H1 (cell line): ENCODE data around the gene FZD4. TPM values are rescaled to one million over a fixed set of nuclear protein-coding genes. Genes with fewer than 3 reads are reported as not detected.

Experiments
- ATF2 ChIP-seq: IDR thresholded peaks from 2 replicates; pipeline ENCODE4 v1.6.1; 2012; ENCODE audit warnings: low read length, inconsistent platforms
- CHD7 ChIP-seq: fragments of 300-600 bp; sonication (generic); IDR thresholded peaks from 2 replicates; pipeline ENCODE4 v1.7.1; 2012; ENCODE audit warnings: low read length, moderate library complexity, mild to moderate bottlenecking, inconsistent platforms; ENCODE audit not compliant: insufficient replicate concordance
- TBP ChIP-seq: IDR thresholded peaks from 2 replicates; pipeline ENCODE4 v1.6.1; 2011; ENCODE audit warnings: low read depth, low read length, improper control_type of control experiment
- polyA plus RNA-seq, 7 experiments: library from polyadenylated mRNA; depleted of rRNA in 3 of 7; stranded (reverse) in 5 of 7; unstranded in 2 of 7; fragments of >200 nt in 5 of 7; fragments of 200-250 nt in 2 of 7; gene quantifications; 1 replicate in 5 of 7; 2 replicates in 1 of 7; 4 replicates in 1 of 7; pipeline versions ENCODE4 v1.2.1 to v1.2.3, GENCODE V29; 2011 to 2013; ENCODE audit warnings: missing spikeins in 2 of 7, mixed read lengths in 2 of 7
- total RNA-seq: library from RNA; stranded (reverse); fragmentation: NEBNext Ultra II Directional; extraction: Animal tissue kit (Norgen Biotek cat#: 25700); gene quantifications from 2 replicates; pipeline ENCODE4 v1.2.1, GENCODE V29; 2021

FZD4 gene
- total and polyA plus RNA-seq, 2 of the 8 experiments (the other 6 are each of a cell fraction or from before 2014, with no cell fraction given) = 3.1 to 7.1 TPM

DNA sequence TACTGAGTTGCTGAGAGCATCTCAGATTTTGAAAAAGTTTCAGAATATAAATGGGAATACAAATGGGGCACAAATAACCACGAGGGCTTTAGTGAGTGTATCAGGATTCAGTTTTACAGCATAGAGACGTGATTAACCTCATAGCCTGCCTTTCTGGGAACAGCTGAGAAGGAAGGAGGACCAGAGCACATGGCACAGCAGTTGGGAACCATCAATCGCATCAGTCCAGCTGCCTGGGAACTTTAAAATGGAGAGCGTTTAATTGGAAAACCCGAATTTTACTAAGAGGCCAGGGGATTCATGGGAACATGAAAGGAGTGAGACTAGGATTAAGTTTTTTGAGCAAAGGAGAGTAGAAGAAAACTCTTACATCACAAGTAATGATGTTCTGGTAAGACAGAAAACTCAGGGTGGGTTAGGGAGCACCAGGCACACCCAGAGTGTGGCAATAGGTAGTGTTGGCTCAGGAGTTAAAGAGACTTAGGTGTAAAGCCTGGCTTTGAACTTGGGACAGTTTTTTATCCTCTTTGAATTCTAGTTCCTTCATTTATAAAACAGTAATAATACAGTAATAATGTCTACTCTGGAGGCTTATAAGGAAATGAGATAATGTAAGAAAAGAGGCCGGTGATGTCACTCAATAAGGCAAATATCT is 40.2 kb downstream of the FZD4 start (continued):
- TF ChIP-seq CHD7 = no peak
- TF ChIP-seq ATF2 = no peak
- no peak for TF ChIP-seq TBP
